HG02885 (cell line): Measurements from ENCODE around the gene MFSD2A.
"Not testable (repeated sequence)": the region's sequence is repeated elsewhere in the genome, so short reads cannot be mapped to it uniquely, and the experiment has no call there.

ENCODE experiments used
- ATAC-seq: cut with Tn5 transposase; IDR thresholded peaks from one replicate; pipeline ENCODE4 v1.9.1; 2021; ENCODE audit warnings: mild to moderate bottlenecking; ENCODE audit not compliant: unreplicated experiment, poor library complexity

The MFSD2A gene

GRCh38 chr1:39995973-39996393 is 41.0 kb downstream of the MFSD2A start:
- ATAC-seq, result peak; percentile 72

DNA sequence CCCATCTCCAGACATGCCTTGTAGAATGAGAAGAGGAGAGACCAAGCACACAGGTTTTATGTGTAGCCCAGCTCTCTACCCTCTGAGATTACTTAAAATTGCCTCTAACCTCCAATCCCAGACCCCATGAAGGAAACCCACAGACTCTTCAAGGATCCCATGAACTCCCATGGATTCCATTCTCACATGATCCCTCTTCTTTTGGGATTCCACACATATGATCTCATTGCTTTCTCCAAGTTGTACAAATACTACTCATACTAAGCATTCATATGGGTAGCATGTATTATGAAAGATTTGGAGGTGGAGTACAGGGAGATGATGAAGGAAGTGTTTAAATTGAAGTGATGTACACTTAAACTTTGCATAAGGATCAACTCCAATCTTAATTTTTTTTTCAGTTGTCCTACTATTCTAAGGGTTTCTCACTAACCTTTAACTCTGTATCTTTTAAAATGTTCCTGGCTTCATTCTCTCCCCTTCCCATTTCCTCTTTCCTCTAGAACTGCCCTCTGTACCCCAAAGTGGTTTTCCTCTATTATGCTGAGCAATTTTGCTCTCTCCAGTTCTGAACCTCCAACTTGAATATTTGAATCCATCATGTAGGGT is 41.6 kb downstream of the MFSD2A start:
- no peak for ATAC-seq

GRCh38 chr1:40001456-40001855 is 46.5 kb downstream of the MFSD2A start:
- no peak for ATAC-seq

GRCh38 chr1:40003156-40004093 is 48.5 kb downstream of the MFSD2A start:
- ATAC-seq, result no peak

DNA sequence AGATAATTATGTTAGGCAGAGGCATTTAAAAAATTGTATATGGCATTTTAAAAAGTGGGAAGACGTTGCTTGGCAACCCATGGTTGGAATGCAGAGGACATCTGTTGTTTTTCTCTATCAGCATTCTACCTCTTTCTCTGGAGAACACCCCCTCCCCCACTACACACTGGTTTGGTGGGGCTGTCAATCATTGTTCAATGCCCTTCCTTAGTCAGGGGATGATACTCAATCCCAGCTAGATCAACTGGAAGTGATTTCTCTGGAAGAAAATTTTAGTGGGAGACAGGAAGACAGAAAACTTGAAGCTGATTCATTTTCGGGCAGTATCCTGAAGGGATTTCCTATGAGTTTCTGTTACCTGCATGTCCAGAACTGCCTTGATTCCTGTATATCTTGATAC is 49.9 kb downstream of the MFSD2A start:
- ATAC-seq, result no peak

GRCh38 chr1:40007481-40008034 is 52.6 kb downstream of the MFSD2A start:
- not testable (repeated sequence) for ATAC-seq

DNA sequence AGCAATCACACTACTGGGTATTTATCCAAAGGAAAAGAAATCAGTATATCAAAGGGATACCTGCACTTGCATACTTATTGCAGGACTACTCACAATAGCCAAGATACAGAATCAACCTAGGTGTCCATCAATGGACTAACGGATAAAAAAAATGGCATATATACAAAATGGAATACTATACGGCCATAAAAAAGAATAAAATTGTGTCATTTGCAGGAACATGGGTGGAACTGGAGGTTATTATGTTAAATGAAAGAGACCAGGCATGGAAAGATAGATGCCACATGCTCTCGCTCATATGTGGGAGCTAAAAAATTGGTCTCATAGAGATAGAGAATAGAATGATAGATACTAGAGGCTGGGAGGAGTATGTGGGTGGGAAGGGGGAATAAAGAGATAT is 56.3 kb downstream of the MFSD2A start:
- ATAC-seq, result no peak

DNA sequence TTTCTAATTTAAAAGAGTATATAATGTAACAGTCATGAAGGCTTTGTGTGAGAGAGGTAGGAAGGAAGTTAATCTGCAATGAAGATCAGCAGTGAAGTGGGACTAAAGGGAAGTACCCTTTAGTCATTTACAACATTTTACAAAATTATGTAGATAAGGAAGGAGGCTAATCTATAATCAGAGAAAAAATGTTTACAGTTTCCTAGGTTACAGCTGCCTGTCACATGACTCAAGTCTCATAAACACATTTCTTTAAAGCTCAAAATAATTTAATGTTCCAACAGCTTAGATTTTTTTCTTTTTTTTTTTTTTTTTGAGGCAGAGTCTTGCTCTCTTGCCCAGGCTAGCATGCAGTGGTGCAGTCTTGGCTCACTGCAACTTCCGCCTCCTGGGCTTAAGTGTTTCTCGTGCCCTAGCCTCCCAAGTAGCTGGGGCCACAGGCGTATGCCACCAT is 59.3 kb downstream of the MFSD2A start:
- ATAC-seq, result no peak

- ATAC-seq, result no peak
Observed at GRCh38 chr1:40014812-40015594, 60.1 kb downstream of the MFSD2A start.

- no peak for ATAC-seq
Observed at GRCh38 chr1:40017951-40018575, 63.1 kb downstream of the MFSD2A start.
